SK-N-SH treated with all-trans-retinoic acid at 6 μM for 48 hours (cell line): ENCODE measurements around the gene DENND1C.

Source experiments
- ATAC-seq: fragments of 200-7000 bp; cut with Tn5 transposase; 3 replicates; pipeline ENCODE4 v1.9.1; 2020; ENCODE audit warnings: mild to moderate bottlenecking, moderate library complexity
- ARNTL ChIP-seq: fragments of 450-650 bp; formaldehyde crosslinking; IDR thresholded peaks from 2 replicates; pipeline ENCODE4 v1.5.0; 2020; ENCODE audit warnings: low read depth, mild to moderate bottlenecking, moderate library complexity, borderline replicate concordance
- BACH2 ChIP-seq: fragments of 250-450 bp; sonication (Bioruptor Pico); IDR thresholded peaks from 2 replicates; pipeline ENCODE4 v1.9.0; 2021; ENCODE audit warnings: mild to moderate bottlenecking, borderline replicate concordance
- CSDC2 ChIP-seq: fragments of 250-450 bp; sonication (Bioruptor Pico); IDR thresholded peaks from 2 replicates; pipeline ENCODE4 v1.5.0; 2020; ENCODE audit warnings: mild to moderate bottlenecking, moderate library complexity
- CSRNP3 ChIP-seq: fragments of 250-450 bp; sonication (Bioruptor Pico); IDR thresholded peaks from 2 replicates; pipeline ENCODE4 v1.5.1; 2021; ENCODE audit warnings: mild to moderate bottlenecking, moderate library complexity
- ESRRG ChIP-seq: fragments of 250-450 bp; sonication (Bioruptor Pico); IDR thresholded peaks from 2 replicates; pipeline ENCODE4 v1.6.1; 2021; ENCODE audit warnings: mild to moderate bottlenecking
- GLIS3 ChIP-seq: fragments of 250-450 bp; sonication (Bioruptor Pico); IDR thresholded peaks from 2 replicates; pipeline ENCODE4 v1.5.0; 2020; ENCODE audit warnings: mild to moderate bottlenecking, moderate library complexity
- ISL1 ChIP-seq: fragments of 250-450 bp; sonication (Bioruptor Pico); IDR thresholded peaks from 2 replicates; pipeline ENCODE4 v2.1.2; 2022; ENCODE audit warnings: mild to moderate bottlenecking, moderate library complexity
- OSR1 ChIP-seq: fragments of 250-450 bp; sonication (Bioruptor Pico); IDR thresholded peaks from 2 replicates; pipeline ENCODE4 v1.8.0; 2022; ENCODE audit warnings: moderate library complexity, mild to moderate bottlenecking, inconsistent platforms
- PATZ1 ChIP-seq: fragments of 250-450 bp; sonication (Bioruptor Pico); IDR thresholded peaks from 2 replicates; pipeline ENCODE4 v1.8.0; 2020; ENCODE audit warnings: mild to moderate bottlenecking, moderate library complexity, borderline replicate concordance
- PPARA ChIP-seq: fragments of 250-450 bp; sonication (Bioruptor Pico); IDR thresholded peaks from 2 replicates; pipeline ENCODE4 v1.5.0; 2020; ENCODE audit warnings: mild to moderate bottlenecking, borderline replicate concordance
- RARB ChIP-seq: fragments of 250-450 bp; sonication (Bioruptor Pico); IDR thresholded peaks from 2 replicates; pipeline ENCODE4 v1.8.0; 2021; ENCODE audit warnings: mild to moderate bottlenecking, moderate library complexity
- TCF4 ChIP-seq: fragments of 250-450 bp; sonication (Bioruptor Pico); IDR thresholded peaks from 2 replicates; pipeline ENCODE4 v1.8.0; 2021; ENCODE audit warnings: mild to moderate bottlenecking, moderate library complexity, borderline replicate concordance
- TOX ChIP-seq: fragments of 250-450 bp; sonication (Bioruptor Pico); IDR thresholded peaks from 2 replicates; pipeline ENCODE4 v1.8.0; 2021; ENCODE audit warnings: mild to moderate bottlenecking, moderate library complexity, borderline replicate concordance
- ZFP3 ChIP-seq: fragments of 250-450 bp; sonication (Bioruptor Pico); IDR thresholded peaks from 2 replicates; pipeline ENCODE4 v1.5.0; 2020; ENCODE audit warnings: mild to moderate bottlenecking, moderate library complexity
- ZFP30 ChIP-seq: fragments of 450-650 bp; formaldehyde crosslinking; IDR thresholded peaks from 2 replicates; pipeline ENCODE4 v1.5.0; 2022; ENCODE audit warnings: mild to moderate bottlenecking, moderate library complexity
- ZNF70 ChIP-seq: fragments of 450-650 bp; formaldehyde crosslinking; IDR thresholded peaks from 2 replicates; pipeline ENCODE4 v1.5.0; 2020; ENCODE audit warnings: mild to moderate bottlenecking, moderate library complexity
- ZNF8 ChIP-seq: fragments of 450-650 bp; formaldehyde crosslinking; IDR thresholded peaks from 2 replicates; pipeline ENCODE4 v1.5.0; 2020; ENCODE audit warnings: mild to moderate bottlenecking, moderate library complexity
- TF ChIP-seq, protein P1 (sequence below): fragments of 250-450 bp; sonication (Bioruptor Pico); IDR thresholded peaks from 2 replicates; pipeline ENCODE4 v1.5.0; 2020; ENCODE audit warnings: mild to moderate bottlenecking, moderate library complexity

Gene DENND1C

DNA sequence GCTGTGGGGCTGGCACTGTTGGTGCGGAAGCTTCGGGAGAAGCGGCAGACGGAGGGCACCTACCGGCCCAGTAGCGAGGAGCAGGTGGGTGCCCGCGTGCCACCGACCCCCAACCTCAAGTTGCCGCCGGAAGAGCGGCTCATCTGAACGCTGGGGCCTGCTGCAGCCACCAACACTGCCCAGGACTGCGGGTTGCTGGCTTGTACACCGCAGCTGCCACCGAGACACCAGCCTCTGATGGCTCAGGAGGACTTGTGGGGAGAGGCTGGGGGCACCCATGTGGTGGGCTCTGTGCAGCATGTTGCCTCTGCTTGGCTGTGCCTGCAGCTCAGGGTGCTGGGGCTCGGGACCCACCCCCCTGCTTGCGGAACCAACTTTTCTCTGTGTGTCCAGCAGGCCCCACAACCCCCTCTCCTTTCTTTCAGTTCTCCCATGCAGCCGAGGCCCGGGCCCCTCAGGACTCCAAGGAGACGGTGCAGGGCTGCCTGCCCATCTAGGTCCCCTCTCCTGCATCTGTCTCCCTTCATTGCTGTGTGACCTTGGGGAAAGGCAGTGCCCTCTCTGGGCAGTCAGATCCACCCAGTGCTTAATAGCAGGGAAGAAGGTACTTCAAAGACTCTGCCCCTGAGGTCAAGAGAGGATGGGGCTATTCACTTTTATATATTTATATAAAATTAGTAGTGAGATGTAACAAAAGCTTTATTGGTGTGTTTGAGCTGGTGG, 14.9 kb downstream of the DENND1C start (continued):
- TF ChIP-seq CSRNP3 (no peak), ZNF70 (CRISPR knock-in tag) (no peak)

DNA sequence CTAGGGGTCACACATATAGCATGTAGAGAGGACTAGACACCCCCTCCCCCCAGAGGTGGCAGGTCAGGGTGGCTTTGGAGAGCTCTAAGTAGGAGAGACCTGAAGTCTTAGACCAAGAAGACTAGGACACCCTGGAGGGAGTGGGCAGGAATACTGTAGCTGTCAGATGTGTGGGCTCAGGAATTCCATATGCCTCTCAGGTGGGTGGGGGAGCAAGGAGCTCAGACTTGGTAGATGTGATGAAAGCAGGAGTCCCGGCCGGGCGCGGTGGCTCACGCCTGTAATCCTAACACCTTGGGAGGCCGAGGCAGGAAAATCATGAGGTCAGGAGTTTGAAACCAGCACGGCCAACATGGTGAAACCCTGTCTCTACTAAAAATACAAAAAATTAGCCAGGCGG, 15.9 kb downstream of the DENND1C start:
- TF ChIP-seq PATZ1 (CRISPR knock-in tag) (no peak), ZFP3 (no peak), ISL1 (no peak)
- TF ChIP-seq, protein P1, sequence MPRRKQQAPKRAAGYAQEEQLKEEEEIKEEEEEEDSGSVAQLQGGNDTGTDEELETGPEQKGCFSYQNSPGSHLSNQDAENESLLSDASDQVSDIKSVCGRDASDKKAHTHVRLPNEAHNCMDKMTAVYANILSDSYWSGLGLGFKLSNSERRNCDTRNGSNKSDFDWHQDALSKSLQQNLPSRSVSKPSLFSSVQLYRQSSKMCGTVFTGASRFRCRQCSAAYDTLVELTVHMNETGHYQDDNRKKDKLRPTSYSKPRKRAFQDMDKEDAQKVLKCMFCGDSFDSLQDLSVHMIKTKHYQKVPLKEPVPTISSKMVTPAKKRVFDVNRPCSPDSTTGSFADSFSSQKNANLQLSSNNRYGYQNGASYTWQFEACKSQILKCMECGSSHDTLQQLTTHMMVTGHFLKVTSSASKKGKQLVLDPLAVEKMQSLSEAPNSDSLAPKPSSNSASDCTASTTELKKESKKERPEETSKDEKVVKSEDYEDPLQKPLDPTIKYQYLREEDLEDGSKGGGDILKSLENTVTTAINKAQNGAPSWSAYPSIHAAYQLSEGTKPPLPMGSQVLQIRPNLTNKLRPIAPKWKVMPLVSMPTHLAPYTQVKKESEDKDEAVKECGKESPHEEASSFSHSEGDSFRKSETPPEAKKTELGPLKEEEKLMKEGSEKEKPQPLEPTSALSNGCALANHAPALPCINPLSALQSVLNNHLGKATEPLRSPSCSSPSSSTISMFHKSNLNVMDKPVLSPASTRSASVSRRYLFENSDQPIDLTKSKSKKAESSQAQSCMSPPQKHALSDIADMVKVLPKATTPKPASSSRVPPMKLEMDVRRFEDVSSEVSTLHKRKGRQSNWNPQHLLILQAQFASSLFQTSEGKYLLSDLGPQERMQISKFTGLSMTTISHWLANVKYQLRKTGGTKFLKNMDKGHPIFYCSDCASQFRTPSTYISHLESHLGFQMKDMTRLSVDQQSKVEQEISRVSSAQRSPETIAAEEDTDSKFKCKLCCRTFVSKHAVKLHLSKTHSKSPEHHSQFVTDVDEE (CRISPR knock-in tag) = no peak
- ATAC-seq = no peak

DNA sequence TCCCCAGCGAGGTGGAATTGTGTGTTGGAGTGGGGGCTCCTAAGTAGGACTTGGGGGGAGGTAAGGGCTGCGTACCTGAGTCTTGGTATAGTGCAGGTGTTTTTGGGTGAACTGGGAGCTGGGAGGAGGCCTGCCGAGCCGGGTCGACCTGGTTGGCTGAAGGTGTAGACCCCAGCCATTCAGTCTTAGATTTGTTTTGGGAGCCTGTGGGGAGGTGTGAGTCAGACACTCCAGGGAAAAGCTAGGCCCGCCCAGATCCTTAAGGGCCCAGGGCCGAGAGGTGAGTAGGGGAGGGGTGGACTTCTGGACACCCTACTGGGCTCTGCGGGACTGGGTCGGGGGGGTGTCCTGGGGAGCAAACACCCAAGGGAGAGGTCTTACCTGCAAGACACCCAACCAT, 16.6 kb downstream of the DENND1C start:
- ATAC-seq = no peak
- TF ChIP-seq TOX (CRISPR knock-in tag) (no peak), PPARA (no peak), ZNF8 (CRISPR knock-in tag) (no peak), OSR1 (CRISPR knock-in tag) (no peak), ISL1 (no peak), PATZ1 (CRISPR knock-in tag) (no peak), ZFP3 (no peak), TCF4 (CRISPR knock-in tag) (no peak), RARB (CRISPR knock-in tag) (no peak)

DNA sequence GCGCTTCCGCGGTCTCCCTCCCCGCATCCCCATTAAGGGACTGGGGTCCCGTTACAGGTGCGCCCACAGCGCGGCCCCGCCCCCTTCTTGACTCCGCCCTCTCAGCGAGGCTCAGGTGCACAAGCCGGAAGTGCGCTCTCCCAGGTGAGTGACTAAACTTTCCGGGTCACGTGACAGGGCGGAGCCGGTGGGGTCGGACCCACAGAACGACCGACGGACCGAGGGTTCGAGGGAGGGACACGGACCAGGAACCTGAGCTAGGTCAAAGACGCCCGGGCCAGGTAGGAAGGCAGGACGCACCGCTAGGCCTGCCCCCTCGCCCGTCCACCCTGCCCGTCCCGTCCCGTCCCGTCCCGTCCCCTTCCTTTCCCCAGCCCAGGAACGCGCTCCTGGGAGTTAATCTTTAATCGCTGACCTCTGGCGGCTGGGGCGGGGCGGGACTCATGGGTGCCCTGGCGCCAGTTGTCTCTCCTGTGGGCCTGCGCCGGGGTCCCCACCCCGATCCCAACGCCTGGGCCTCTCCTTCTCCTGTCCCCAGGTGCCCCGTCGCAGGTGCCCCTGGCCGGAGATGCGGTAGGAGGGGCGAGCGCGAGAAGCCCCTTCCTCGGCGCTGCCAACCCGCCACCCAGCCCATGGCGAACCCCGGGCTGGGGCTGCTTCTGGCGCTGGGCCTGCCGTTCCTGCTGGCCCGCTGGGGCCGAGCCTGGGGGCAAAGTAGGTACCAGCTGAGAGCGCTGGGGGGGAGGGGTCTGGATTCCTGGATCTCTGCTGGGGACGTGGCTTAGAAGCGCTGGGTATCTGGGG, 17.3 kb downstream of the DENND1C start, which contains the start of gene CRB3:
Gene CRB3, plus strand, starts transcription at position 202 of the 804 bp plus-strand sequence. Its CDS starts 431 bp downstream, at position 633.
- ATAC-seq = no peak
- TF ChIP-seq ZFP30 (CRISPR knock-in tag) (no peak), CSDC2 (CRISPR knock-in tag) (no peak), ZNF70 (CRISPR knock-in tag) (no peak), RARB (CRISPR knock-in tag) (no peak), ZFP3 (no peak), ARNTL (CRISPR knock-in tag) (no peak), GLIS3 (CRISPR knock-in tag) (no peak), PPARA (no peak), ZNF8 (CRISPR knock-in tag) (no peak), ESRRG (no peak), BACH2 (CRISPR knock-in tag) (no peak)
- TF ChIP-seq, protein P1 (CRISPR knock-in tag) = no peak
